Activated CD8-positive, alpha-beta T cell treated with anti-CD3 and anti-CD28 coated beads for 36 hours (primary cell): ENCODE results near the gene SIRPG. TPM values are rescaled to one million over a fixed set of nuclear protein-coding genes. Genes with fewer than 3 reads are reported as not detected.
A peak's percentile ranks its signal among the peaks of the same experiment; 100 is the strongest.

Source experiments
- ATAC-seq: fragments of 200-7000 bp; cut with Tn5 transposase; one replicate; pipeline ENCODE4 v1.10.0; 2021; ENCODE audit warnings: mild to moderate bottlenecking, moderate library complexity
- CTCF ChIA-PET: fragments of 350-600 bp; sonication (Branson Sonifier 250); formaldehyde crosslinking; loops from one replicate; lab custom pipeline; 2021; ENCODE audit warnings: antibody characterized with exemption; lab: Charles Lee
- POLR2A ChIA-PET: fragments of 350-600 bp; sonication (Branson Sonifier 250); formaldehyde crosslinking; loops from one replicate; lab custom pipeline; 2021; ENCODE audit warnings: antibody characterized with exemption; lab: Charles Lee
- DNase-seq: peaks from one replicate; pipeline ENCODE4 v3.0.0-alpha.2; 2020
- H3K27ac Mint-ChIP-seq: one replicate; pipeline ENCODE4 v1.8.0; 2021; ENCODE audit warnings: mild to moderate bottlenecking, mixed read lengths
- H3K27me3 Mint-ChIP-seq: one replicate; pipeline ENCODE4 v1.8.0; 2021; ENCODE audit warnings: mixed read lengths
- H3K36me3 Mint-ChIP-seq: one replicate; pipeline ENCODE4 v1.8.0; 2021; ENCODE audit warnings: low read depth, mixed read lengths
- H3K4me1 Mint-ChIP-seq: one replicate; pipeline ENCODE4 v1.8.0; 2021; ENCODE audit warnings: low read depth, mixed read lengths
- H3K4me3 Mint-ChIP-seq: one replicate; pipeline ENCODE4 v1.8.0; 2021; ENCODE audit warnings: mild to moderate bottlenecking, moderate library complexity, mixed read lengths
- H3K9me3 Mint-ChIP-seq: one replicate; pipeline ENCODE4 v1.8.0; 2021; ENCODE audit warnings: mixed read lengths
- CTCF ChIP-seq: fragments of 200-600 bp; IDR thresholded peaks from one replicate; pipeline ENCODE4 v1.8.0; 2022; ENCODE audit warnings: antibody characterized with exemption, mild to moderate bottlenecking
- intact Hi-C: fragments of 100-400 bp; cut with micrococcal nuclease; formaldehyde crosslinking; loops from one replicate; pipeline ENCODE4 v1.10.0; 2022
- total RNA-seq, 2 experiments: library from RNA; stranded (reverse); gene quantifications; one replicate each; pipeline ENCODE4 v1.2.3, GENCODE V29; 2021

Gene SIRPG
- total RNA-seq, 2 experiments from 2014 or later = 45.4 to 48.6 TPM

- H3K4me1 Mint-ChIP-seq = peaks cover 91% of the 10 kb centered on the region
- H3K36me3 Mint-ChIP-seq = peaks cover 66% of the 10 kb centered on the region
Measured at GRCh38 chr20:1667502-1668085, 10.0 kb upstream of the SIRPG start.

GRCh38 chr20:1666802-1667201 lies 9.2 kb upstream of the SIRPG start:
- peak; percentile 72 for DNase-seq
- H3K27me3 Mint-ChIP-seq = no peaks in the 10 kb centered on the region
- H3K4me3 Mint-ChIP-seq = no peak overlapping the region
- H3K36me3 Mint-ChIP-seq = peaks cover 61% of the 10 kb centered on the region
- no peak for ATAC-seq
- ChIA-PET CTCF (interaction anchor here (0.8 to 1.4 kb wide), 2 partner anchors 18 to 110 kb away, joined by 3 read pairs; no protein-coding TSS in a partner anchor), POLR2A (interaction anchor here (2.0 to 2.3 kb wide), 2 partner anchors 10 to 11 kb away, joined by 6 to 17 read pairs; no protein-coding TSS in a partner anchor)
- H3K4me1 Mint-ChIP-seq = peaks cover 91% of the 10 kb centered on the region
- no peak for TF ChIP-seq CTCF
- H3K9me3 Mint-ChIP-seq = peaks cover 29% of the 10 kb centered on the region
- intact Hi-C loops = no loop called here
- H3K27ac Mint-ChIP-seq = peak overlapping the region; percentile 69

More at GRCh38 chr20:1667502-1668085, 10.0 kb upstream of the SIRPG start:
- peak overlapping the region; percentile 69 for H3K27ac Mint-ChIP-seq
- intact Hi-C loops = no loop called here
- TF ChIP-seq CTCF = no peak
- POLR2A ChIA-PET = interaction anchor here (2.0 kb wide), 1 partner anchor 11 kb away, joined by 6 read pairs; no protein-coding TSS in a partner anchor
- H3K27me3 Mint-ChIP-seq = no peaks in the 10 kb centered on the region
- CTCF ChIA-PET = interaction anchor here (0.5 to 0.9 kb wide), 2 partner anchors 29 to 109 kb away, joined by 3 read pairs; no protein-coding TSS in a partner anchor
- H3K9me3 Mint-ChIP-seq = peaks cover 31% of the 10 kb centered on the region
- DNase-seq = peak; percentile 41
- peak; percentile 45 for ATAC-seq
- H3K4me3 Mint-ChIP-seq = no peak overlapping the region

GRCh38 chr20:1665345-1665744 lies 7.8 kb upstream of the SIRPG start:
- H3K9me3 Mint-ChIP-seq = peaks cover 23% of the 10 kb centered on the region

GRCh38 chr20:1664911-1665310 lies 7.3 kb upstream of the SIRPG start:
- intact Hi-C loops = loop anchor here (5.0 kb wide), 1 partner anchor 67 kb away; no protein-coding TSS in a partner anchor
- DNase-seq (peak; percentile 86), ATAC-seq (peak; percentile 60)
- Mint-ChIP-seq H3K36me3 (peaks cover 52% of the 10 kb centered on the region), H3K9me3 (peaks cover 23% of the 10 kb centered on the region), H3K27ac (peak overlapping the region; percentile 96), H3K4me1 (peaks cover 90% of the 10 kb centered on the region), H3K4me3 (peak overlapping the region; percentile 69), H3K27me3 (no peaks in the 10 kb centered on the region)
- no peak for TF ChIP-seq CTCF
- ChIA-PET CTCF (interaction anchor here (0.9 to 1.3 kb wide), 3 partner anchors 23 to 112 kb away, joined by 4 to 5 read pairs (median 5); no protein-coding TSS in a partner anchor), POLR2A (interaction anchor here (0.7 to 3.2 kb wide), 11 partner anchors 8 to 337 kb away, joined by 3 to 21 read pairs (median 5); partner anchors contain the start of gene SIRPG)

More at GRCh38 chr20:1665345-1665744, 7.8 kb upstream of the SIRPG start:
- peaks cover 56% of the 10 kb centered on the region for H3K36me3 Mint-ChIP-seq
- intact Hi-C loops = no loop called here
- CTCF ChIA-PET = interaction anchor here (0.9 to 1.4 kb wide), 4 partner anchors 19 to 112 kb away, joined by 3 to 5 read pairs (median 4); no protein-coding TSS in a partner anchor
- peak overlapping the region; percentile 96 for H3K27ac Mint-ChIP-seq
- DNase-seq (no peak), ATAC-seq (no peak)
- TF ChIP-seq CTCF = no peak
- POLR2A ChIA-PET = interaction anchor here (0.7 to 3.2 kb wide), 12 partner anchors 9 to 338 kb away, joined by 3 to 21 read pairs (median 5); partner anchors contain the start of gene SIRPG
- H3K27me3 Mint-ChIP-seq = no peaks in the 10 kb centered on the region
- H3K4me1 Mint-ChIP-seq = peaks cover 91% of the 10 kb centered on the region
- H3K4me3 Mint-ChIP-seq = peak overlapping the region; percentile 69
